A673 (cell line): ENCODE measurements around the gene NEGR1.

ENCODE experiments used
- EZH2 ChIP-seq: fragments of 200-600 bp; sonication (generic); IDR thresholded peaks from 2 replicates; pipeline ENCODE4 v1.6.1; 2017; ENCODE audit warnings: borderline replicate concordance, low read depth, mild to moderate bottlenecking, mixed read lengths, antibody characterized with exemption, low read length; ENCODE audit not compliant: poor library complexity, severe bottlenecking
- TF ChIP-seq, protein P1 (sequence below): fragments of 300-800, 200-600 bp; sonication (generic); conservative IDR thresholded peaks from 2 replicates; pipeline ENCODE4 v1.5.1; 2017; ENCODE audit warnings: low read depth, mild to moderate bottlenecking, antibody characterized with exemption, low read length, moderate library complexity, mixed read lengths

DNA sequence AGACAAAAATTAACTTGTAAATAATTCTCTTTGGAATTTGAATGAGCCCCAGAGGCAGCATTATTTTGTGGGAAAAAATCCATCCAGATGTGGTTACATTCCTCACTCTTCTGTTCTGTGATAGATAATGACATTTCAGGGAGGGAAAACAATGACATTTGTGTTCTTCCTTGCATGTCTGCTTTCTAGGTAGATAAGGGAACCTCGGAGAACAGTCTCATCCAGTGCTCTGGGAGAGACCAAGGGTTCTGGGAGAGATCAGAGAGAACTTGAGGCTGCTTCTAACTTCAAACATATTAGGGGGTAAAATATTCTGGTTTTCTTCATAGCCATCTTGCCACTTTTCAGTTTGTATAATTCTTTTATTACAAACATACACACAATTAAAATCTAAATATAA lies 269.2 kb downstream of the NEGR1 start:
- TF ChIP-seq, protein P1, sequence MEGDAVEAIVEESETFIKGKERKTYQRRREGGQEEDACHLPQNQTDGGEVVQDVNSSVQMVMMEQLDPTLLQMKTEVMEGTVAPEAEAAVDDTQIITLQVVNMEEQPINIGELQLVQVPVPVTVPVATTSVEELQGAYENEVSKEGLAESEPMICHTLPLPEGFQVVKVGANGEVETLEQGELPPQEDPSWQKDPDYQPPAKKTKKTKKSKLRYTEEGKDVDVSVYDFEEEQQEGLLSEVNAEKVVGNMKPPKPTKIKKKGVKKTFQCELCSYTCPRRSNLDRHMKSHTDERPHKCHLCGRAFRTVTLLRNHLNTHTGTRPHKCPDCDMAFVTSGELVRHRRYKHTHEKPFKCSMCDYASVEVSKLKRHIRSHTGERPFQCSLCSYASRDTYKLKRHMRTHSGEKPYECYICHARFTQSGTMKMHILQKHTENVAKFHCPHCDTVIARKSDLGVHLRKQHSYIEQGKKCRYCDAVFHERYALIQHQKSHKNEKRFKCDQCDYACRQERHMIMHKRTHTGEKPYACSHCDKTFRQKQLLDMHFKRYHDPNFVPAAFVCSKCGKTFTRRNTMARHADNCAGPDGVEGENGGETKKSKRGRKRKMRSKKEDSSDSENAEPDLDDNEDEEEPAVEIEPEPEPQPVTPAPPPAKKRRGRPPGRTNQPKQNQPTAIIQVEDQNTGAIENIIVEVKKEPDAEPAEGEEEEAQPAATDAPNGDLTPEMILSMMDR: no peak
- no peak for TF ChIP-seq EZH2
